ENCODE results near the gene POR. TPM values are rescaled to one million over a fixed set of nuclear protein-coding genes. Genes with fewer than 3 reads are reported as not detected.
A peak's percentile ranks its signal among the peaks of the same experiment; 100 is the strongest.
"Not testable (repeated sequence)": the region's sequence is repeated elsewhere in the genome, so short reads cannot be mapped to it uniquely, and the experiment has no call there.

Gene POR
- total RNA-seq, 1 donor from 2014 or later = 62.2 TPM

GRCh38 chr7:76009672-76010600, 95.0 kb downstream of the POR start:
- peaks cover 25% of the 10 kb centered on the region for H3K4me1 Mint-ChIP-seq (ENCODE audit: low read depth)
- H3K27me3 Mint-ChIP-seq (ENCODE audit: low read depth) = no peaks in the 10 kb centered on the region
- TF ChIP-seq CTCF (IDR thresholded peaks at IDR 0.05) = no peak
- H3K36me3 Mint-ChIP-seq (ENCODE audit: low read depth) = peaks cover 10% of the 10 kb centered on the region
- H3K27ac Mint-ChIP-seq (ENCODE audit: unreplicated experiment) = peak overlapping the region; percentile 57
- no peaks in the 10 kb centered on the region for H3K9me3 Mint-ChIP-seq (ENCODE audit: low read depth)
- no peak overlapping the region for H3K4me3 Mint-ChIP-seq (ENCODE audit: unreplicated experiment)
- no peak for DNase-seq (ENCODE audit: low spot score)

GRCh38 chr7:76011442-76011861, 96.5 kb downstream of the POR start:
- H3K4me1 Mint-ChIP-seq (ENCODE audit: low read depth) = peaks cover 27% of the 10 kb centered on the region
- H3K36me3 Mint-ChIP-seq (ENCODE audit: low read depth) = peaks cover 7% of the 10 kb centered on the region
- no peaks in the 10 kb centered on the region for H3K9me3 Mint-ChIP-seq (ENCODE audit: low read depth)
- peak; percentile 34 for TF ChIP-seq CTCF (IDR thresholded peaks at IDR 0.05)
- H3K4me3 Mint-ChIP-seq (ENCODE audit: unreplicated experiment) = peak overlapping the region; percentile 29
- no peak for DNase-seq (ENCODE audit: low spot score)
- peak overlapping the region; percentile 97 for H3K27ac Mint-ChIP-seq (ENCODE audit: unreplicated experiment)
- no peaks in the 10 kb centered on the region for H3K27me3 Mint-ChIP-seq (ENCODE audit: low read depth)

- no peaks in the 10 kb centered on the region for H3K9me3 Mint-ChIP-seq (ENCODE audit: low read depth)
- H3K27me3 Mint-ChIP-seq (ENCODE audit: low read depth) = no peaks in the 10 kb centered on the region
- no peak overlapping the region for H3K4me3 Mint-ChIP-seq (ENCODE audit: unreplicated experiment)
- peaks cover 7% of the 10 kb centered on the region for H3K36me3 Mint-ChIP-seq (ENCODE audit: low read depth)
- TF ChIP-seq CTCF (IDR thresholded peaks at IDR 0.05) = no peak
- no peak for DNase-seq (ENCODE audit: low spot score)
- no peak overlapping the region for H3K27ac Mint-ChIP-seq (ENCODE audit: unreplicated experiment)
- H3K4me1 Mint-ChIP-seq (ENCODE audit: low read depth) = peaks cover 16% of the 10 kb centered on the region
Observed at GRCh38 chr7:76016191-76016947, 101.4 kb downstream of the POR start.

GRCh38 chr7:76018520-76018919, 103.6 kb downstream of the POR start:
- not testable (repeated sequence) for H3K4me1 Mint-ChIP-seq (ENCODE audit: low read depth); H3K27ac Mint-ChIP-seq (ENCODE audit: unreplicated experiment); H3K27me3 Mint-ChIP-seq (ENCODE audit: low read depth); H3K4me3 Mint-ChIP-seq (ENCODE audit: unreplicated experiment); DNase-seq (ENCODE audit: low spot score); H3K9me3 Mint-ChIP-seq (ENCODE audit: low read depth)
- peaks cover 10% of the 10 kb centered on the region for H3K36me3 Mint-ChIP-seq (ENCODE audit: low read depth)

GRCh38 chr7:76020031-76020714, 105.2 kb downstream of the POR start:
- Mint-ChIP-seq H3K36me3 (ENCODE audit: low read depth) (peaks cover 10% of the 10 kb centered on the region), H3K4me3 (ENCODE audit: unreplicated experiment) (no peak overlapping the region), H3K4me1 (ENCODE audit: low read depth) (peaks cover 5% of the 10 kb centered on the region), H3K27me3 (ENCODE audit: low read depth) (no peaks in the 10 kb centered on the region), H3K27ac (ENCODE audit: unreplicated experiment) (no peak overlapping the region), H3K9me3 (ENCODE audit: low read depth) (no peaks in the 10 kb centered on the region)
- peak; percentile 92 for TF ChIP-seq CTCF (IDR thresholded peaks at IDR 0.05)
- DNase-seq (ENCODE audit: low spot score) = peak; percentile 21

Measured in chondrocyte (in vitro differentiated cells).